ENCODE results near the gene CWC22. TPM values are rescaled to one million over a fixed set of nuclear protein-coding genes. Genes with fewer than 3 reads are reported as not detected.
"Not testable (repeated sequence)": the region's sequence is repeated elsewhere in the genome, so short reads cannot be mapped to it uniquely, and the experiment has no call there.

Gene CWC22
- total RNA-seq = 10 to 100 TPM; 23.3 to 28.3 (median 25.5) TPM

DNA sequence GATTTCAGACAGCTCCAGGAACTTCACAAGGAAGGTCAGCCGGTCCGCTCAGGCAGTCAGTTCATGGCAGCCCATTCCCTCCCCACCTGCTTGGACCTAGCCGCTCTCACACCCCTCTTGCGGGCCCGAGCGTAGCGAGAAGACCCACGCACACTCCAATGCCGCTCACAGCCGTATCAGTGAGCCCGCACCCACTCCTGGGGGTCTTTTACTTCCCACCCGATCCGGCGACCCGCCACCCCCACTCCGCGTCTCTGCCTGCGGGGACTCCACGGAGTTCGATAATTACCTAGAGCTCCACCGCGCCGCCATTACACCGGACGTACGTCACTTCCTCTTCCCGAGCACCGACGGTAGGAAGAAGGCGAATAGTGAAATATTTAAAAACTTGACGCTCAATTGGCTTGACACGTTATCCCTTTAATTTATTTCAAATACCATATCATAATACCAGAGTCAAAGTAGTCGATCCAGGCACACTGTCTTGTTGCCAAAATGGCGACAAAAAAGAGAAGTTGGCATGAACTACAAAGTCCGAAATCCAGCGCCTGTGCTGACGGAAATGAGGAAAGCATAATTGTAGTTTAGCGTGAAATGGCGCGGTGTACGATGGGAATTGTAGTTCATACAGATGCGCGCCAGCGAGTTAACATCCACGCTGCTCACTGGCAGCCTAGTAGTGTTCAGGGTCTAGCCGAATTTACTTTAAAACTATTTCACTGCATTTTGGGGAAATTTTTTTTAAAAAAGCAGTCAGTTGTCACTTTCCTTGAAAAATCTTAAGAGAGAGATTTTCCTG, at the start of gene CWC22:
Gene CWC22, minus strand, starts transcription at position 517 of the 799 bp plus-strand sequence. CDS start 13,956 bp downstream, outside the sequence.
- Histone ChIP-seq H3K27me3 (no peaks in the 10 kb centered on the region), H3K4me3 (peak within 1 kb of the TSS; percentile 91 to 93), H3K9me3 (no peaks in the 10 kb centered on the region), H3K27ac (peak within 1 kb of the TSS; percentile 75 to 93 (median 90)), H3K36me3 (no peaks in the 10 kb centered on the region), H3K4me1 (peaks cover 0 to 33% (median 7%) of the 10 kb centered on the region in 3 donors)
- peak; percentile 99 for ATAC-seq
- WGBS, 2 donors (ENCODE audit: low coverage in 1 of 2) = 0% methylated on average over 10 to 21 of the region's 46 CpGs
- TF ChIP-seq POLR2AphosphoS5 (IDR thresholded peaks at IDR 0.05) (peak; percentile 68), EP300 (IDR thresholded peaks at IDR 0.05) (no peak)

- Histone ChIP-seq H3K4me1 (no peaks in the 10 kb centered on the region), H3K4me3 (no peak overlapping the region), H3K27ac (no peak overlapping the region), H3K9me3 (no peaks in the 10 kb centered on the region), H3K27me3 (no peaks in the 10 kb centered on the region), H3K36me3 (no peaks in the 10 kb centered on the region)
- ATAC-seq = no peak
- no peak for TF ChIP-seq EP300 (IDR thresholded peaks at IDR 0.05)
- TF ChIP-seq POLR2A (IDR thresholded peaks at IDR 0.05) = no peak
- TF ChIP-seq POLR2AphosphoS5 (IDR thresholded peaks at IDR 0.05) = no peak
- no peak for TF ChIP-seq CTCF (IDR thresholded peaks at IDR 0.05)
- WGBS, 2 donors (ENCODE audit: low coverage in 1 of 2) = 45 to 77% methylated on average over 5 to 6 of the region's 15 CpGs
Measured at GRCh38 chr2:180056367-180057118, 49.4 kb upstream of the CWC22 start.

DNA sequence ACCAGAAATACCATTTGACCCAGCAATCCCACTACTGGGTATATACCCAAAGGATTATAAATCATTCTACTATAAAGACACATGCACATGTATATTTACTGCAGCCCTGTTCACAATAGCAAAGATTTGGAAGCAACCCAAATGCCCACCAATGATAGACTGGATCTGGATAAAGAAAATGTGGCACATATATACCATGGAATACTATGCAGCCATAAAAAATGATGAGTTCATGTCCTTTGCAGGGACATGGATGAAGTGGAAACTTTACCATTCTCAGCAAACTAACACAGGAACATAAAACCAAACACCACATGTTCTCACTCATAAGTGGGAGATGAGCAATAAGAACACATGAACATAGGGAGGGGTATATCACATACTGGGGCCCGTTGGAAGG, 47.5 kb upstream of the CWC22 start:
- WGBS, 2 donors (ENCODE audit: low coverage in 1 of 2) = 83 to 92% methylated on average over 1 of the region's 1 CpG

GRCh38 chr2:180050246-180050645, 43.1 kb upstream of the CWC22 start:
- Histone ChIP-seq H3K4me1 (no peaks in the 10 kb centered on the region), H3K4me3 (no peak overlapping the region), H3K36me3 (no peaks in the 10 kb centered on the region), H3K27me3 (no peaks in the 10 kb centered on the region), H3K9me3 (no peaks in the 10 kb centered on the region), H3K27ac (no peak overlapping the region)
- 83 to 90% methylated on average over 3 of the region's 3 CpGs for WGBS, 2 donors (ENCODE audit: low coverage in 1 of 2)
- ATAC-seq = no peak
- TF ChIP-seq POLR2A (IDR thresholded peaks at IDR 0.05) (no peak), POLR2AphosphoS5 (IDR thresholded peaks at IDR 0.05) (no peak)

More for the DNA sequence above, 47.5 kb upstream of the CWC22 start:
- not testable (repeated sequence) for H3K9me3 ChIP-seq, ATAC-seq, H3K36me3 ChIP-seq, H3K27me3 ChIP-seq, H3K4me1 ChIP-seq, H3K27ac ChIP-seq, H3K4me3 ChIP-seq

- no peak overlapping the region for H3K27ac ChIP-seq
- H3K9me3 ChIP-seq = no peaks in the 10 kb centered on the region
- ATAC-seq = no peak
- WGBS, 2 donors (ENCODE audit: low coverage in 1 of 2) = 57 to 63% methylated on average over 1 of the region's 1 CpG
- H3K4me1 ChIP-seq = no peaks in the 10 kb centered on the region
- no peak overlapping the region for H3K4me3 ChIP-seq
- H3K36me3 ChIP-seq = no peaks in the 10 kb centered on the region
- no peak for TF ChIP-seq EP300 (IDR thresholded peaks at IDR 0.05)
- no peak for TF ChIP-seq POLR2A (IDR thresholded peaks at IDR 0.05)
- TF ChIP-seq CTCF (IDR thresholded peaks at IDR 0.05) = no peak
- no peak for TF ChIP-seq POLR2AphosphoS5 (IDR thresholded peaks at IDR 0.05)
- peaks cover 7% of the 10 kb centered on the region for H3K27me3 ChIP-seq
Measured at GRCh38 chr2:180048251-180048650, 41.2 kb upstream of the CWC22 start.

GRCh38 chr2:180046776-180047175, 39.7 kb upstream of the CWC22 start:
- Histone ChIP-seq H3K9me3 (no peaks in the 10 kb centered on the region), H3K27ac (no peak overlapping the region), H3K36me3 (no peaks in the 10 kb centered on the region), H3K4me1 (no peaks in the 10 kb centered on the region), H3K27me3 (peaks cover 7% of the 10 kb centered on the region), H3K4me3 (no peak overlapping the region)
- TF ChIP-seq POLR2A (IDR thresholded peaks at IDR 0.05) (no peak), EP300 (IDR thresholded peaks at IDR 0.05) (no peak), POLR2AphosphoS5 (IDR thresholded peaks at IDR 0.05) (no peak), CTCF (IDR thresholded peaks at IDR 0.05) (no peak)
- ATAC-seq = no peak

Data from gastroesophageal sphincter (tissue), 4 donors.